Skin of body (tissue), 2 donors: Measurements from ENCODE around the gene REPS1. TPM values are rescaled to one million over a fixed set of nuclear protein-coding genes. Genes with fewer than 3 reads are reported as not detected.

Experiments used
- DNase-seq: peaks from one replicate; lab custom pipeline; 2025; lab: John Stamatoyannopoulos, UW
- total RNA-seq: library from RNA; depleted of rRNA; stranded (reverse); fragments of >200 nt; gene quantifications from one replicate; pipeline ENCODE4 v1.2.3, GENCODE V29; 2014

REPS1 gene
- total RNA-seq, 1 donor from 2014 or later = 66.1 TPM

DNA sequence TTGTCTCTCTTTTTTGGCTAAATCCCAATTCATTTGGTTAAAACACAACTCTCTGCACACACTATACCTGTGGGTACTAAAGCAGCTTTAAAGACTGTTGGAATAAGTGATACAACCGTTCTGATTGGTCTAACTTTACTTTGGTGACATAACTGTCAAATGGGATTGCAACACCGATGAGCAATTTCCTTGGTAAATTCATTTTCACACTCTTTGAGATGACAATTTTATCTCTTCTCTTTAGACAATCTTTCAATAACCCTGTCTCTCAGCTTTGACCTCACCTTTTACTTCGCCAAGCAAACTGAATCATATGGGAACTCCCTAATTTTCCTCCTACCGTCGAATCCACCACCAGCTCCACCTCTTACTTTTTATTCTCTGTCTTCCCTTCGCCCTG lies 131.4 kb downstream of the REPS1 start:
- DNase-seq = no peak

Other genes with a start within 250 kb of the REPS1 start
- gene CCDC28A, start 214.5 kb downstream of the REPS1 start, total RNA-seq = 15.0 TPM
- 0.10 TPM for gene ECT2L, start 192.2 kb downstream of the REPS1 start, total RNA-seq
- gene ABRACL, start 40.5 kb upstream of the REPS1 start, total RNA-seq = 26.1 TPM
- gene HECA, start 146.8 kb upstream of the REPS1 start, total RNA-seq = 39.7 TPM